CD4-positive, alpha-beta T cell treated with Interleukin-6 at 100 ng/mL for 8 hours (primary cell): ENCODE results near the gene ELN.

Experiments
- DNase-seq: peaks from one replicate; pipeline ENCODE4 v3.0.0-alpha.2; 2020; ENCODE audit warnings: mixed read lengths, low spot score

Gene ELN

GRCh38 chr7:74095135-74095534, 67.2 kb downstream of the ELN start:
- no peak for DNase-seq

DNA sequence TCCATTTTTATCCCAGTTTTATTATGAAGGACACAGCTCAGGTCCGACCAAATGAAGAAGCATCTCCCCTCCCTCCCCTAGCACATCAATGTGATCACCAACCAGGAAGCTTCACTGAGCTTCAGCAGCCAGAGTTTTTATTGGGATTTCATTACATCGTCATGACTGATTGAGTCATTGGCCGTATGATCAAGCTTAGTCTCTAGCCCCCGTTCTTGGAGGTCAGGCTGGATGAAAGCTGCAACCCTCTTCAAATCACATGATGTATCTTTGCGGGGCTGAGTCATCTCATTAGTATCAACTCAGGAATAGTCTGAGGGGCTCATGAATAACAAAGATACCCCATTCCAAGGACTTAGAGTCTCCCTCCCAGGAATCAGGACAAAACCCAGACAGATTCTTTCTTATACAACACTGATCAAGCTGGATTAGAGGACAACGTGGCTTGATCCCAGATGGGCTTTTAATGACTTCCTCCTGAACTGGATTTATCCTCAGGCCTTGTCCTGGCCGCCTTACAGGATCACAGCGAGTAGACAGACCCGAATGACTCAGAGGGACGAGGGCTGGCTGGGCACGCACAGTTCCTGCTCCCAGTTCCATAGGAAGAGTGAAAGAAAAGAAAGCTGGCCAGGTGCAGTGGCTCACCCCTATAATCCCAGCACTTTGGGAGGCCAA, 70.1 kb downstream of the ELN start:
- no peak for DNase-seq

GRCh38 chr7:74099031-74099430, 71.1 kb downstream of the ELN start:
- no peak for DNase-seq

GRCh38 chr7:74101061-74101681, 73.2 kb downstream of the ELN start:
- DNase-seq, result no peak

DNA sequence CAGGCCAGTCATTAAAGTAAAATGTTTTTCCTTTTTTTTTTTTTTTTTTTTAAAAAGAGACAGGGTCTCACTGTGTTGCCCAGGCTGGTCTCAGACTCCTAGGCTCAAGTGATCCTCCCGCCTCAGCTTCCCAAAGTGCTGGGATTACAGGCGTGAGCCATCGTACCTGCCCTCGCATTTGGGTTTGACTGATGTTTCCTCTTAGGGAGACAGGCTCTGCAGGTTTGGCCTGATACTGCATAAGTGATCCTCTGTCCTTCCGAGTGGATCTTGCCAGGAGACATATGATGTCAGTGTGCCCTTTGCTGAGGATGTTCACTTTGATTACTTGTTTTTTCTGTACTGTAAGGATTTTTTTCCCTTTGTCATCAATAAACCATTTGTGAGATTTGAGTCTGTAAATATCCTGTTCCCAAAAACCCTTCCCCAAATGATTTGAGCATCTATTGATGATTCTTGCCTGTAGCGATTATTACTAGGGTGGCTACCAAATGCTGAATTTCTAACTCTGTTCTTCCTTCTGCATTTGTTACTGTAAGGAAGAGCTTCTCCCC, 75.3 kb downstream of the ELN start:
- no peak for DNase-seq

GRCh38 chr7:74104702-74105101, 76.7 kb downstream of the ELN start:
- DNase-seq, result no peak

DNA sequence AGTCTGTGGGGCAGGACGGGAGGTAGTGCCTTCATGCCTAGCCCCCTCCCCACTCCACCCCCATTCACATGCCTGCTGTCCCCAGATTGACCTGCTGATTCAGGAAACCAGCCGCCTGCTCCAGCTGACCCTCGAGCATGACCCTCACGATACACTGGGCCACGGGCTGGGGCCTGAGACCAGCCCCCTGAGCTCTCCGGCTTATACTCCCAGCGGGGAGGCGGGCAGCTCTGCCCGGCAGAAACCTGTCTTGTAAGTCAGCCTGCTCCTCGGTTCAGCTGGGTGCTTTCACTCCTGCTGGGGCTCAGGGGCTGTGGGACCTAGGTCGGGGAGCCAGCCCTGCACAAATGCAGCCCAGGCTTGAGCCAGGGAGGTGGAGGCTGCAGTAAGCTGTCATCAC, 78.0 kb downstream of the ELN start:
- no peak for DNase-seq

DNA sequence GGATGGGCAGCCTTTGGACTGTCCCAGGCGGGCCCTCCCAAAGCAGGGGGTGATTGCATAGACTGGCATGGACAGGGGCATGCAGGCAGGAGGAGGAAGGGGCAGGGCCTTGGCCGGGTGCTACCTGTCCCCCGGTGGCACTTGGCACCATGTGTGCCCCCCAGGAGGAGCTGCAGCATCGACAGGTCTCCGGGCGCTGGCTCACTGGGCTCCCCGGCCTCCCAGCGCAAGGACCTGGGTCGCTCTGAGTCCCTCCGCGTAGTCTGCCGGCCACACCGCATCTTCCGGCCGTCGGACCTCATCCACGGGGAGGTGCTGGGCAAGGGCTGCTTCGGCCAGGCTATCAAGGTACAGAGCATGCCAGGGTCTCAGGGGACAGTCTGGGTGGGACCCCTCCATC, 78.9 kb downstream of the ELN start:
- no peak for DNase-seq

DNA sequence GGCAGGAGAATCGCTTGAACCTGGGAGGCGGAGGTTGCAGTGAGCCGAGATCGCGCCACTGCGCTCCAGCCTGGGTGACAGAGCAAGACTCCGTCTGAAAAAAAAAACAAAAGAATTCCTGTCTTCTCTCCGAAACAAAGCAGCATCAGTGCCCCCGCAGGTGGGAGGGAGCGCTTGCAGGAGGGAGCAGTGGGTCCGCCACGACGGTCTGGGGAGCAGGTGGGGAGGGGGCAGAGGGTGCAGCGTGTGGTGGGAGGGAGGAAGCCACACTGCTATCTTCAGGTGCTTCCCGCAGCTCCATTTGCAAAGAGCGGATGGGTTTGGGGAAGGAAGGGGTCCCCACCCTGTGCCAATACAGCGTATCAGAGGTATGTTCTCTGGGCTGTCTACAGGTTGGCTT, 87.4 kb downstream of the ELN start:
- no peak for DNase-seq

DNA sequence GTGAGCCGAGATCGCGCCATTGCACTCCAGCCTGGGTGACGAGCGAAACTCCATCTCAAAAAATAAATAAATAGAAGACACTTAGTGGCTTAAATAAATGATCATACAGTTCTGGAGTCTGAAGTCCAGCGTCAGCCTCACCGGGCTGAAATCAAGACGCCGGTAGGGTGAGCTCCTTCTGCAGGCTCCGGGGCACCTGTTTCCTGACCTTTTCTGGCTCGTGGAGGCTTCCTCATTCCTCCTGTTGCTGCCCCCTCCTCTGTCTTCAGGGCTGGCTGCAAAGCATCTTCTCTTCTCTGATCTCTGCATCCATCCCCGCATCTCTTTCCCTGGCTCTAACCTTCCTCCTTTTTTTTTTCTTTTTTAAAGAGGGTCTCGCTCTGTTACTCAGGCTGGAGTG, 88.4 kb downstream of the ELN start:
- DNase-seq, result no peak
